T-cell (primary cell): ENCODE measurements around the gene ACER3. TPM values are rescaled to one million over a fixed set of nuclear protein-coding genes. Genes with fewer than 3 reads are reported as not detected.
"Not testable (repeated sequence)": the region's sequence is repeated elsewhere in the genome, so short reads cannot be mapped to it uniquely, and the experiment has no call there.

Experiments used
- ATAC-seq, 4 experiments: fragments of 200-7000 bp in 3 of 4; fragments of 150-1000 bp in 1 of 4; cut with Tn5 transposase; replicated peaks in 1 of 4; 1 replicate in 3 of 4; 2 replicates in 1 of 4; pipeline ENCODE4 v1.10.0; 2021; ENCODE audit warnings: moderate library complexity in 3 of 4, mild to moderate bottlenecking in 2 of 4, moderate number of reproducible peaks in 1 of 4
- CTCF ChIA-PET, 2 donors: fragments of 300-600 bp; sonication (Branson Sonifier 250); formaldehyde crosslinking; loops; one replicate each; lab custom pipeline; 2022; ENCODE audit warnings: antibody characterized with exemption in 2 of 2; lab: Charles Lee
- POLR2A ChIA-PET, 2 donors: fragments of 300-600 bp; sonication (Branson Sonifier 250); formaldehyde crosslinking; loops; one replicate each; lab custom pipeline; 2022; ENCODE audit warnings: antibody characterized with exemption in 2 of 2; lab: Charles Lee
- DNase-seq, 35 experiments: peaks; one replicate each; pipeline versions ENCODE4 v3.0.0 to v3.0.0-alpha.2; 2013 to 2023
- H3K27ac ChIP-seq: one replicate; pipeline ENCODE4 v1.5.1; 2013; ENCODE audit warnings: low read length
- H3K27me3 ChIP-seq, 2 experiments: replicated peaks in 1 of 2; 1 replicate in 1 of 2; 2 replicates in 1 of 2; pipeline versions ENCODE4 v1.6.1 to v1.7.0; 2013; ENCODE audit warnings: low read length in 1 of 2, mixed read lengths in 1 of 2; ENCODE audit not compliant: control insufficient read depth in 2 of 2, insufficient read depth in 2 of 2; ENCODE audit errors: extremely low read depth in 1 of 2
- H3K36me3 ChIP-seq, 2 donors: 1 replicate in 1 of 2; 2 replicates in 1 of 2; pipeline versions ENCODE4 v1.6.1 to v1.7.0; 2013; ENCODE audit warnings: low read length in 1 of 2; ENCODE audit not compliant: control insufficient read depth in 2 of 2, insufficient read depth in 1 of 2; ENCODE audit errors: extremely low read depth in 1 of 2
- H3K4me1 ChIP-seq, 2 experiments: 1 replicate in 1 of 2; 2 replicates in 1 of 2; pipeline versions ENCODE4 v1.6.1 to v1.7.0; 2013; ENCODE audit warnings: low read length in 2 of 2, mixed read lengths in 1 of 2; ENCODE audit not compliant: insufficient read depth in 2 of 2, control insufficient read depth in 1 of 2; ENCODE audit errors: extremely low read depth in 1 of 2
- H3K4me3 ChIP-seq, 2 donors: 1 replicate in 1 of 2; 2 replicates in 1 of 2; pipeline versions ENCODE4 v1.5.1 to v1.7.0; 2013; ENCODE audit warnings: mild to moderate bottlenecking in 2 of 2, low read length in 1 of 2, moderate library complexity in 1 of 2; ENCODE audit not compliant: control insufficient read depth in 1 of 2; ENCODE audit errors: extremely low read depth in 1 of 2
- H3K9me3 ChIP-seq: 2 replicates; pipeline ENCODE4 v1.7.0; 2013
- H3K27ac Mint-ChIP-seq, 2 donors: one replicate each; pipeline ENCODE4 v1.8.0; 2020 to 2021; ENCODE audit warnings: mild to moderate bottlenecking in 2 of 2, mixed read lengths in 2 of 2
- H3K27me3 Mint-ChIP-seq, 2 donors: one replicate each; pipeline ENCODE4 v1.8.0; 2021 to 2022; ENCODE audit warnings: mixed read lengths in 2 of 2
- H3K36me3 Mint-ChIP-seq: one replicate; pipeline ENCODE4 v1.8.0; 2021; ENCODE audit warnings: mixed read lengths
- H3K4me1 Mint-ChIP-seq, 3 donors: one replicate each; pipeline ENCODE4 v1.8.0; 2020 to 2022; ENCODE audit warnings: mixed read lengths in 3 of 3, mild to moderate bottlenecking in 1 of 3
- H3K4me3 Mint-ChIP-seq, 3 donors: one replicate each; pipeline ENCODE4 v1.8.0; 2020 to 2022; ENCODE audit warnings: mild to moderate bottlenecking in 3 of 3, mixed read lengths in 3 of 3, moderate library complexity in 3 of 3
- H3K9me3 Mint-ChIP-seq, 3 donors: one replicate each; pipeline ENCODE4 v1.8.0; 2020 to 2022; ENCODE audit warnings: mixed read lengths in 3 of 3
- WGBS: methylation state at CpG from one replicate; pipeline ENCODE4 v1.1.5; 2013; ENCODE audit warnings: missing lambda C conversion rate; ENCODE audit not compliant: insufficient coverage; 5-methylcytosine and 5-hydroxymethylcytosine counted together
- total RNA-seq, 35 experiments: library from RNA in 6 of 35; stranded (reverse) in 6 of 35; fragments of 120-200 nt in 1 of 35; gene quantifications; one replicate each; pipeline versions ENCODE4 v1.2.1 to v1.2.4 and lab custom pipeline; 2013 to 2026

The ACER3 gene
- total RNA-seq = 1 to 10 TPM; 4.3 to 9.0 (median 5.2) TPM
- total RNA-seq (2013) = 5.8 TPM
- total RNA-seq (lab: John Stamatoyannopoulos, UW) = 4.6 to 25.2 (median 12.1) reads per million in 29 experiments

- peak; percentile 27 to 89 (median 62) for DNase-seq
- POLR2A ChIA-PET = no interaction called here
- peak within 1 kb of the TSS; percentile 53 to 83 for H3K27ac Mint-ChIP-seq
- no peaks in the 10 kb centered on the region for H3K9me3 Mint-ChIP-seq
- H3K27me3 Mint-ChIP-seq = no peaks in the 10 kb centered on the region
- CTCF ChIA-PET = interaction anchor here in 1 of 2 donors (1.3 kb wide), 1 partner anchor 59 kb away, joined by 3 read pairs; no protein-coding TSS in a partner anchor
- peaks cover 23 to 29% (median 26%) of the 10 kb centered on the region in 3 donors for H3K4me1 Mint-ChIP-seq
- H3K4me3 Mint-ChIP-seq = peak within 1 kb of the TSS; percentile 78 to 86 (median 82)
- Histone ChIP-seq H3K9me3 (no peaks in the 10 kb centered on the region), H3K4me1 (peaks cover 4 to 16% of the 10 kb centered on the region in 2 experiments), H3K36me3 (no peaks in the 10 kb centered on the region), H3K4me3 (peak within 1 kb of the TSS; percentile 69 to 84), H3K27me3 (no peaks in the 10 kb centered on the region), H3K27ac (peak within 1 kb of the TSS; percentile 55)
- peak; percentile 95 to 99 (median 98) for ATAC-seq
- peaks cover 3% of the 10 kb centered on the region for H3K36me3 Mint-ChIP-seq
- 2% methylated on average over 73 of the region's 73 CpGs for WGBS
These were observed at the start of gene ACER3 for GRCh38 chr11:76860539-76861475. ACER3 (plus strand) TSS chr11:76860918; CDS start chr11:76860977, 59 bp downstream.

- no peak for DNase-seq
- WGBS = 93% methylated on average over 4 of the region's 4 CpGs
- Histone ChIP-seq H3K27ac (no peak overlapping the region), H3K4me3 (no peak overlapping the region), H3K4me1 (peaks cover 0 to 7% of the 10 kb centered on the region in 2 experiments), H3K9me3 (no peaks in the 10 kb centered on the region), H3K27me3 (peaks cover 0 to 14% of the 10 kb centered on the region in 2 experiments), H3K36me3 (no peaks in the 10 kb centered on the region)
- no peak overlapping the region for H3K4me3 Mint-ChIP-seq
- no peak overlapping the region for H3K27ac Mint-ChIP-seq
- peaks cover 5 to 11% (median 5%) of the 10 kb centered on the region in 3 donors for H3K4me1 Mint-ChIP-seq
- ATAC-seq = no peak
- peaks cover 0 to 10% (median 8%) of the 10 kb centered on the region in 3 donors for H3K9me3 Mint-ChIP-seq
- CTCF ChIA-PET = interaction anchor here (0.7 to 1.8 kb wide), 4 partner anchors 9 to 467 kb away, joined by 3 to 10 read pairs (median 5); no protein-coding TSS in a partner anchor
- POLR2A ChIA-PET = interaction anchor here in 1 of 2 donors (0.6 kb wide), 1 partner anchor 100 kb away, joined by 7 read pairs; no protein-coding TSS in a partner anchor
- peaks cover 4 to 13% of the 10 kb centered on the region in 2 donors for H3K27me3 Mint-ChIP-seq
- H3K36me3 Mint-ChIP-seq = no peaks in the 10 kb centered on the region
These were observed 49.5 kb upstream of the ACER3 start for GRCh38 chr11:76811259-76811658.

GRCh38 chr11:76814414-76814813, 46.3 kb upstream of the ACER3 start:
- Histone ChIP-seq H3K27ac (no peak overlapping the region), H3K4me1 (no peaks in the 10 kb centered on the region), H3K27me3 (peaks cover 0 to 4% of the 10 kb centered on the region in 2 experiments), H3K4me3 (no peak overlapping the region), H3K9me3 (no peaks in the 10 kb centered on the region), H3K36me3 (no peaks in the 10 kb centered on the region)
- ChIA-PET CTCF (no interaction called here), POLR2A (no interaction called here)
- 100% methylated on average over 2 of the region's 2 CpGs for WGBS
- Mint-ChIP-seq H3K4me3 (no peak overlapping the region), H3K4me1 (peaks cover 5% of the 10 kb centered on the region in 3 donors), H3K27me3 (peaks cover 8% of the 10 kb centered on the region in 2 donors), H3K9me3 (peaks cover 0 to 21% (median 11%) of the 10 kb centered on the region in 3 donors), H3K36me3 (no peaks in the 10 kb centered on the region), H3K27ac (no peak overlapping the region)
- DNase-seq (no peak), ATAC-seq (no peak)

DNA sequence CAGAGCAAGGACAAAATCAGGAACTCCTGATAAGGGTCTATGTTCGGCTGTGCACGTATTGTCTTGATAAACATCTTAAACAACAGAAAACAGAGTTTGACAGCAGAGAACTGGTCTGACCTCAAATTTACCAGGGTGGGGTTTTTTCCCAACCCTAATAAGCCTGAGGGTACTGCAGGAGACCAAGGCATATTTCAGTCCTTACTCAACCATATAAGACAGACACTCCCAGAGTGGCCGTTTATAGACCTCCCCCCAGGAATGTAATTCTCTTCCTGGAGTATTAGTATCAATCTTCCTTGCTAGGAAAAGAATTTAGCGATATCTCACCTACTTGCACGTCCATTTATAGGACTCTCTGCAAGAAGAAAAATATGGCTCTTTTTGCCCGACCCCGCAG, 45.0 kb upstream of the ACER3 start:
- H3K9me3 ChIP-seq, H3K36me3 ChIP-seq, CTCF ChIA-PET, H3K27ac ChIP-seq, H3K4me3 ChIP-seq, DNase-seq, H3K4me1 ChIP-seq, H3K4me1 Mint-ChIP-seq, H3K36me3 Mint-ChIP-seq, POLR2A ChIA-PET, ATAC-seq, H3K27me3 ChIP-seq, H3K27ac Mint-ChIP-seq, H3K4me3 Mint-ChIP-seq: not testable (repeated sequence)
- Mint-ChIP-seq H3K9me3 (peaks cover 0 to 21% (median 11%) of the 10 kb centered on the region in 3 donors), H3K27me3 (peaks cover 11 to 12% of the 10 kb centered on the region in 2 donors)
- 91% methylated on average over 5 of the region's 7 CpGs for WGBS

DNA sequence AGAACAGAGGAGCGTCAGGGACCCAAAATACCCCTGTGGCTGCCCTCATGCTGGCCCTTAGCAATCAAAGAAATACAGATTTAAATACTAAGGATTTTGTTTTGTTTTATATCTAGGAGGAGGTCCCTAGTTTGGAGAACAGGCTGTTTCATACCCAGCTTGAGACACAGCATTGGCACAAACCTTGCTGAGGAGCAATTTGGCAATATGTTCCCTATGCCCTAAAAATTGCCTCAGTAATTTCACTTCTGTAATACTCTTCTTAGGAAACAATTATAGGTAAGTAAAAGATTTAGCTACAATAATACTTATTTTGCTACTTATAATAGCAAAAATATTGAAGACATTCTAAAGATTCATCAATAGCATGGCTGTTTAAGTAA, 40.5 kb upstream of the ACER3 start:
- Mint-ChIP-seq H3K36me3 (no peaks in the 10 kb centered on the region), H3K9me3 (peaks cover 0 to 21% (median 11%) of the 10 kb centered on the region in 3 donors), H3K4me1 (peaks cover 2 to 10% (median 7%) of the 10 kb centered on the region in 3 donors), H3K27ac (no peak overlapping the region), H3K27me3 (peaks cover 10 to 11% of the 10 kb centered on the region in 2 donors), H3K4me3 (no peak overlapping the region)
- Histone ChIP-seq H3K9me3 (no peaks in the 10 kb centered on the region), H3K36me3 (no peaks in the 10 kb centered on the region), H3K4me3 (no peak overlapping the region), H3K4me1 (no peaks in the 10 kb centered on the region), H3K27ac (no peak overlapping the region), H3K27me3 (peaks cover 0 to 7% of the 10 kb centered on the region in 2 experiments)
- POLR2A ChIA-PET = no interaction called here
- ATAC-seq (no peak), DNase-seq (no peak)
- no CpG with 5 or more reads among the region's 1 CpG for WGBS
- CTCF ChIA-PET = interaction anchor here (0.7 to 0.8 kb wide), 2 partner anchors 8 to 31 kb away, joined by 3 read pairs; no protein-coding TSS in a partner anchor

- H3K27ac Mint-ChIP-seq, CTCF ChIA-PET, DNase-seq, H3K36me3 Mint-ChIP-seq, H3K36me3 ChIP-seq, H3K27me3 Mint-ChIP-seq, ATAC-seq, H3K4me3 ChIP-seq, H3K27ac ChIP-seq, H3K4me1 ChIP-seq, POLR2A ChIA-PET, H3K27me3 ChIP-seq, H3K9me3 Mint-ChIP-seq, H3K4me3 Mint-ChIP-seq, H3K9me3 ChIP-seq: not testable (repeated sequence)
- H3K4me1 Mint-ChIP-seq = peaks cover 2 to 18% (median 9%) of the 10 kb centered on the region in 3 donors
- WGBS = 92% methylated on average over 8 of the region's 29 CpGs
These were observed 39.3 kb upstream of the ACER3 start for GRCh38 chr11:76821396-76821795.
